Stimulated activated CD4-positive, alpha-beta T cell treated with anti-CD3 and anti-CD28 coated beads, Interleukin-2, amount 100 ng/mL, for 24 hours (primary cell): ENCODE results near the gene ALDH1L1.
"Not testable (repeated sequence)": the region's sequence is repeated elsewhere in the genome, so short reads cannot be mapped to it uniquely, and the experiment has no call there.

Experiments
- DNase-seq, 2 donors: peaks; one replicate each; pipeline ENCODE4 v3.0.0-alpha.2; 2020

ALDH1L1 gene

GRCh38 chr3:126104742-126105605 lies 75.4 kb downstream of the ALDH1L1 start:
- no peak for DNase-seq

GRCh38 chr3:126104028-126104635 lies 76.3 kb downstream of the ALDH1L1 start:
- DNase-seq = no peak

- no peak for DNase-seq
Measured at GRCh38 chr3:126103121-126104027, 77.0 kb downstream of the ALDH1L1 start.

- no peak for DNase-seq
Measured at GRCh38 chr3:126102530-126102951, 77.8 kb downstream of the ALDH1L1 start.

GRCh38 chr3:126102011-126102410 lies 78.4 kb downstream of the ALDH1L1 start:
- DNase-seq = no peak

- no peak for DNase-seq
Measured at GRCh38 chr3:126101521-126101982, 78.8 kb downstream of the ALDH1L1 start.

- DNase-seq = no peak
Measured at GRCh38 chr3:126100634-126101301, 79.6 kb downstream of the ALDH1L1 start.

GRCh38 chr3:126100269-126100633 lies 80.1 kb downstream of the ALDH1L1 start:
- no peak for DNase-seq

GRCh38 chr3:126098391-126098858 lies 82.0 kb downstream of the ALDH1L1 start:
- DNase-seq = no peak

GRCh38 chr3:126097801-126098200 lies 82.6 kb downstream of the ALDH1L1 start:
- DNase-seq = no peak

GRCh38 chr3:126096274-126096673 lies 84.1 kb downstream of the ALDH1L1 start:
- DNase-seq = not testable (repeated sequence)

- DNase-seq = not testable (repeated sequence)
Measured at GRCh38 chr3:126092128-126092527, 88.3 kb downstream of the ALDH1L1 start.

- DNase-seq = no peak
Measured at GRCh38 chr3:126087552-126088175, 92.7 kb downstream of the ALDH1L1 start.

- no peak for DNase-seq
Measured at GRCh38 chr3:126085841-126086240, 94.5 kb downstream of the ALDH1L1 start.

- no peak for DNase-seq
Measured at GRCh38 chr3:126085276-126085675, 95.1 kb downstream of the ALDH1L1 start.

- DNase-seq = no peak
Measured at GRCh38 chr3:126084768-126085180, 95.6 kb downstream of the ALDH1L1 start.

- DNase-seq = peak; percentile 88 to 92
Measured at GRCh38 chr3:126083913-126084767, 96.2 kb downstream of the ALDH1L1 start, which contains the start of gene SLC41A3. Gene SLC41A3, minus strand, starts transcription at chr3:126084124. Its CDS starts 15,905 bp downstream, at chr3:126068219.

- DNase-seq = peak; percentile 51 to 61
Measured at GRCh38 chr3:126083511-126083912, 96.9 kb downstream of the ALDH1L1 start.

- no peak for DNase-seq
Measured at GRCh38 chr3:126083138-126083445, 97.3 kb downstream of the ALDH1L1 start.

GRCh38 chr3:126082362-126083137 lies 97.8 kb downstream of the ALDH1L1 start:
- DNase-seq = no peak
